A673 (cell line): ENCODE measurements around the gene HS6ST2.

Experiments used
- CTCF ChIP-seq: fragments of 300-800, 200-600 bp; sonication (generic); conservative IDR thresholded peaks from 2 replicates; pipeline ENCODE4 v1.5.1; 2017; ENCODE audit warnings: low read depth, mild to moderate bottlenecking, antibody characterized with exemption, low read length, moderate library complexity, mixed read lengths
- EZH2 ChIP-seq: fragments of 200-600 bp; sonication (generic); IDR thresholded peaks from 2 replicates; pipeline ENCODE4 v1.6.1; 2017; ENCODE audit warnings: borderline replicate concordance, low read depth, mild to moderate bottlenecking, mixed read lengths, antibody characterized with exemption, low read length; ENCODE audit not compliant: poor library complexity, severe bottlenecking

- TF ChIP-seq CTCF (no peak), EZH2 (no peak)
Measured at GRCh38 chrX:132778917-132779316, 179.5 kb downstream of the HS6ST2 start.
